Measurements from ENCODE around the gene RASSF8. TPM values are rescaled to one million over a fixed set of nuclear protein-coding genes. Genes with fewer than 3 reads are reported as not detected.

RASSF8 gene
- total and polyA plus RNA-seq, 8 donors, result 3.7 to 66.8 (median 10.5) TPM

DNA sequence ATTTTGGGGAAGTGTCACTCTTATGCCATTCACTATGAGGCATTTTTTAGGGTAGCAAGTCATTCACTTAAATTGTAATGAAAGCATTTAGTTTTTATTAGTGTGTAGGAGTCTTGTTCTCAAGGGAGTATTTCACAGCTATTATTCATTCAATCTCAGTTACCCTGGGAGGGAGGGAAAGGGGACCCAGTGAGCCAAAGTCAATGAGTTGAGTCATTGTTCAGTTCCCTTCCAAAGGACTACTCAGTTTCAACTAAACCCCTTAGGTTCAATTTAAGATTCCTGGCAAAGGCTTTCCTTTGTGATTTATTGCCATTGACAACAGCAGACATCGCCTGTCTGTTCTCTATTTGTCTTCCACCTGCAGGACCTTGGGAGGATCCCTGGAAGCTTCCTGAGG is 29.3 kb upstream of the RASSF8 start:
- Histone ChIP-seq H3K27ac (no peak overlapping the region), H3K4me1 (no peaks in the 10 kb centered on the region), H3K9me3 (no peaks in the 10 kb centered on the region), H3K27me3 (no peaks in the 10 kb centered on the region), H3K36me3 (no peaks in the 10 kb centered on the region), H3K4me3 (no peak overlapping the region)
- DNase-seq, result no peak
- no peak for TF ChIP-seq POLR2A (IDR thresholded peaks at IDR 0.05)
- TF ChIP-seq, protein P1, sequence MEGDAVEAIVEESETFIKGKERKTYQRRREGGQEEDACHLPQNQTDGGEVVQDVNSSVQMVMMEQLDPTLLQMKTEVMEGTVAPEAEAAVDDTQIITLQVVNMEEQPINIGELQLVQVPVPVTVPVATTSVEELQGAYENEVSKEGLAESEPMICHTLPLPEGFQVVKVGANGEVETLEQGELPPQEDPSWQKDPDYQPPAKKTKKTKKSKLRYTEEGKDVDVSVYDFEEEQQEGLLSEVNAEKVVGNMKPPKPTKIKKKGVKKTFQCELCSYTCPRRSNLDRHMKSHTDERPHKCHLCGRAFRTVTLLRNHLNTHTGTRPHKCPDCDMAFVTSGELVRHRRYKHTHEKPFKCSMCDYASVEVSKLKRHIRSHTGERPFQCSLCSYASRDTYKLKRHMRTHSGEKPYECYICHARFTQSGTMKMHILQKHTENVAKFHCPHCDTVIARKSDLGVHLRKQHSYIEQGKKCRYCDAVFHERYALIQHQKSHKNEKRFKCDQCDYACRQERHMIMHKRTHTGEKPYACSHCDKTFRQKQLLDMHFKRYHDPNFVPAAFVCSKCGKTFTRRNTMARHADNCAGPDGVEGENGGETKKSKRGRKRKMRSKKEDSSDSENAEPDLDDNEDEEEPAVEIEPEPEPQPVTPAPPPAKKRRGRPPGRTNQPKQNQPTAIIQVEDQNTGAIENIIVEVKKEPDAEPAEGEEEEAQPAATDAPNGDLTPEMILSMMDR (IDR thresholded peaks at IDR 0.05), result no peak
- no peak for TF ChIP-seq POLR2AphosphoS5 (IDR thresholded peaks at IDR 0.05)
- TF ChIP-seq EP300 (IDR thresholded peaks at IDR 0.05), result no peak
- intact Hi-C loops (cut with DNase I; ENCODE audit: low total_unique reads), result no loop called here
- 60 to 76% (median 69%) methylated on average over 1 of the region's 1 CpG for WGBS, 5 donors

DNA sequence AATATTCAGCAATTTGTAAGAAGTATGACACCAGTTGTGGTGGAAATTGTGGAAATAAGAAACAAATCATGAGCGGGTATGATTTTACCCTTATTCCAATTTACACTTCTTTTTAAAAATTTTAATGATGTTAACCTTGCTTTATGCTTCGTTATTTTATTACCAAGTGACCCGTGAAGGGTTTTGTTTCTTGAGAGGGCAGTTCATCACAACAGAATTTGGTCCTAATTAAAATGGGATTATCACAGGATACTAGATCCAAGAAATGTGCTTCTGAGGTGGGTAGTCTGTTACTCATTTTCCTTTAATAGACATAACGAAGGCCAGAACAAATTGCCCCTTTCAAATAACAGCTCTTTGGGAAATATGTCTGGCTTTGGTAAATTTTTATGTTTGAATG is 25.5 kb upstream of the RASSF8 start:
- intact Hi-C loops (cut with DNase I; ENCODE audit: low total_unique reads), result no loop called here
- TF ChIP-seq EP300 (IDR thresholded peaks at IDR 0.05) (no peak), POLR2AphosphoS5 (IDR thresholded peaks at IDR 0.05) (no peak), POLR2A (IDR thresholded peaks at IDR 0.05) (no peak)
- TF ChIP-seq, protein P1 (IDR thresholded peaks at IDR 0.05), result no peak
- H3K4me1 ChIP-seq, result no peaks in the 10 kb centered on the region
- WGBS, 5 donors, result 80 to 93% (median 90%) methylated on average over 4 of the region's 4 CpGs
- no peaks in the 10 kb centered on the region for H3K9me3 ChIP-seq
- H3K27ac ChIP-seq, result no peak overlapping the region
- H3K4me3 ChIP-seq, result no peak overlapping the region
- no peak for DNase-seq
- H3K36me3 ChIP-seq, result no peaks in the 10 kb centered on the region
- H3K27me3 ChIP-seq, result no peaks in the 10 kb centered on the region

DNA sequence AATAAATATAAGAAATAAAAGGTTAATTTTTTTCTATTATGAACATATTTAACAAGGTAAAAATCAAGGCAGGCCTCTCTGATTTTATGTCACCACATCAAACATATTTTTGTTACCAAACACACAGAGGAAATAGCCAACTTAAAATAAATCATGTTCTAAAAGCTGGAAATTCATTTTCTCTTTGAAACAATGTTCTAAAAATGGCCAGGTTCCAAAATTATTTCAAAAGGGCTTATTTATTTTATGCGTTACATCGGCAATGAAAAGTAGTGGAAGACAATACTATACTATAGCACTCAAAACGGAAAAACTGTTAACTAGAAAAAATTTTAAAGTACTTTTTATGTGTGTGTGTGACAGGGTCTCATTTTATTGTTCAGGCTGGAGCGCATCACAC is 24.0 kb upstream of the RASSF8 start:
- DNase-seq, result no peak
- Histone ChIP-seq H3K4me1 (no peaks in the 10 kb centered on the region), H3K9me3 (no peaks in the 10 kb centered on the region), H3K4me3 (no peak overlapping the region), H3K36me3 (no peaks in the 10 kb centered on the region), H3K27ac (no peak overlapping the region), H3K27me3 (no peaks in the 10 kb centered on the region)
- intact Hi-C loops (cut with DNase I; ENCODE audit: low total_unique reads), result no loop called here
- TF ChIP-seq, protein P1 (IDR thresholded peaks at IDR 0.05), result no peak
- TF ChIP-seq POLR2A (IDR thresholded peaks at IDR 0.05) (no peak), EP300 (IDR thresholded peaks at IDR 0.05) (no peak), POLR2AphosphoS5 (IDR thresholded peaks at IDR 0.05) (no peak)
- 60 to 82% (median 70%) methylated on average over 4 of the region's 4 CpGs for WGBS, 5 donors

DNA sequence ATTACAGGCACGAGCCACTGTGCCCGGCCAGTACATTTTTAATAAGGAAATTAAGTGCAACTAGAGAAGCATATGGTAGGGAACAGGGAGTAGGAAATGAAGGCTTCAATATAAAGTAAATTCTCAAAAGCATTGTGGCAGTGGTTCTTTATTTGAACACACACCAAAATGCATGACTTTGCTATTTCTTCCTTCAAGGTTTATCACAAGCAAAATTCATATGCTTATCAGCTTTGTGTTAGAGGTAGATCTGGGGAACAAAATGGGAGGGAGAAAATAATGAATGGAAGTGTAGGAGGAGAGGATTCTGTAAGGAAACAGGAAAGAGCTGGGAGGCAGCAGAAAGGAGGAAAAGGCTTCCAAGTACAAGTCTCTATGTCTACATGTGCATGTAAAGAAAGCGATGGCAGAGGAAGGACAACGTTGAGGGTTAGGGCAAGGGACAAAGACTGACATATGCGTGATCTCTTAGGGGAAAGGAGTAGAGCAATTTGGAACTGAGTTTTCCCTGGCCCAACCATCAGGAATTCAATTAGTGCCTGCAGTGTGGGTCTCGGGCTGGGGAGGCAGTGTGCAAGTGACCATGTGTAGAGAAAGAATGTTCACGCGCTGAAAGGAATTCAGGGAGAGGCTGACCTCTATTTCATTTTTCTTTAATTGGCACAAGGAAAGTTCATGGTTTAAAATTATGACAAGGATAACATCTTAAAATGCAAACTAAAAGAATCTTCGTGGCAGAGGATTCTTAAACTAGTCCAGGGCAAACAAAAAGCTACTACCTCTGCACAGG is 22.9 kb upstream of the RASSF8 start:
- Histone ChIP-seq H3K27me3 (no peaks in the 10 kb centered on the region), H3K9me3 (no peaks in the 10 kb centered on the region), H3K4me3 (no peak overlapping the region), H3K36me3 (no peaks in the 10 kb centered on the region), H3K4me1 (no peaks in the 10 kb centered on the region), H3K27ac (no peak overlapping the region)
- 74 to 85% (median 79%) methylated on average over 9 of the region's 9 CpGs for WGBS, 5 donors
- no peak for TF ChIP-seq POLR2A (IDR thresholded peaks at IDR 0.05)
- TF ChIP-seq, protein P1 (IDR thresholded peaks at IDR 0.05), result no peak
- TF ChIP-seq POLR2AphosphoS5 (IDR thresholded peaks at IDR 0.05), result no peak
- TF ChIP-seq EP300 (IDR thresholded peaks at IDR 0.05), result no peak
- peak in 1 of 2 donors; percentile 13 for DNase-seq
- intact Hi-C loops (cut with DNase I; ENCODE audit: low total_unique reads), result no loop called here
